Ishikawa (cell line): ENCODE results near the gene BLID.

Source experiments
- CEBPB ChIP-seq: IDR thresholded peaks from 2 replicates; pipeline ENCODE4 v1.6.1; 2012
- CREB1 ChIP-seq: IDR thresholded peaks from 2 replicates; pipeline ENCODE4 v1.6.1; 2012; ENCODE audit warnings: low read depth
- EGR1 ChIP-seq: IDR thresholded peaks from 2 replicates; pipeline ENCODE4 v1.6.1; 2012
- EP300 ChIP-seq: IDR thresholded peaks from 2 replicates; pipeline ENCODE4 v1.6.1; 2012; ENCODE audit warnings: borderline replicate concordance
- FOXM1 ChIP-seq: IDR thresholded peaks from 2 replicates; pipeline ENCODE4 v1.6.1; 2012; ENCODE audit warnings: low read depth, borderline replicate concordance
- MAX ChIP-seq: IDR thresholded peaks from 2 replicates; pipeline ENCODE4 v1.6.1; 2012
- RAD21 ChIP-seq: IDR thresholded peaks from 2 replicates; pipeline ENCODE4 v1.6.1; 2012; ENCODE audit warnings: low read depth
- REST ChIP-seq: IDR thresholded peaks from 2 replicates; pipeline ENCODE4 v1.6.1; 2012; ENCODE audit warnings: low read depth, mild to moderate bottlenecking
- TAF1 ChIP-seq: IDR thresholded peaks from 2 replicates; pipeline ENCODE4 v1.6.1; 2012; ENCODE audit warnings: low read depth, mild to moderate bottlenecking
- TCF12 ChIP-seq: IDR thresholded peaks from 2 replicates; pipeline ENCODE4 v1.6.1; 2012; ENCODE audit warnings: low read depth
- TEAD4 ChIP-seq: IDR thresholded peaks from 2 replicates; pipeline ENCODE4 v1.6.1; 2012
- YY1 ChIP-seq: IDR thresholded peaks from 2 replicates; pipeline ENCODE4 v1.6.1; 2012; ENCODE audit warnings: low read depth
- ZBTB7A ChIP-seq: IDR thresholded peaks from 2 replicates; pipeline ENCODE4 v1.6.1; 2012; ENCODE audit warnings: low read depth
- TF ChIP-seq, protein P1 (sequence below): IDR thresholded peaks from 2 replicates; pipeline ENCODE4 v1.6.1; 2012

DNA sequence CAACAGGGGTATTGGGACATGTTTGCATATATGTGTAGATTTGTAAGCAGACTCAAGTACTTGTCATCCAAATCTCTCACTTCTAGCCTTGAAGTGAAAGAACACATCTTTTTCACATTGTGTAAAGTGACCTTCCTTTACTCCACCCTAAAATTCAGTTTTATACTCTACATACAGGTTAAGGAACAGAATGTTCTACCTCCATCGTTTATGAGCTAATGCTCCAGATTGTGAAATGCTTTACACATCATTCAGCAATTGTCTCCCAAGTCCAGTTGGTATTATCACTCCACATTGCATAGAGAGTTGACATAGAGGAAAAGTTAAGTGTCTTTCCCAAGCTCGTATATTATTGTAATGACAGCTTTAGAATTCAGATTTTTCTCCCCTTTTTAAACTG lies 46.1 kb upstream of the BLID start:
- no peak for TF ChIP-seq EP300
- TF ChIP-seq MAX = no peak
- TF ChIP-seq ZBTB7A = no peak
- no peak for TF ChIP-seq YY1
- no peak for TF ChIP-seq FOXM1
- TF ChIP-seq, protein P1, sequence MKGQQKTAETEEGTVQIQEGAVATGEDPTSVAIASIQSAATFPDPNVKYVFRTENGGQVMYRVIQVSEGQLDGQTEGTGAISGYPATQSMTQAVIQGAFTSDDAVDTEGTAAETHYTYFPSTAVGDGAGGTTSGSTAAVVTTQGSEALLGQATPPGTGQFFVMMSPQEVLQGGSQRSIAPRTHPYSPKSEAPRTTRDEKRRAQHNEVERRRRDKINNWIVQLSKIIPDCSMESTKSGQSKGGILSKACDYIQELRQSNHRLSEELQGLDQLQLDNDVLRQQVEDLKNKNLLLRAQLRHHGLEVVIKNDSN = no peak
- TF ChIP-seq TAF1 = no peak
- TF ChIP-seq REST = no peak
- no peak for TF ChIP-seq EGR1
- no peak for TF ChIP-seq CREB1
- no peak for TF ChIP-seq CEBPB
- TF ChIP-seq RAD21 = no peak
- TF ChIP-seq TCF12 = no peak
- no peak for TF ChIP-seq TEAD4
